ENCODE measurements around the gene ARMC7. TPM values are rescaled to one million over a fixed set of nuclear protein-coding genes. Genes with fewer than 3 reads are reported as not detected.

Gene ARMC7
- polyA plus RNA-seq (3.2 to 6.0 TPM (median 4.2 TPM) in 3 replicates), polyA minus RNA-seq (3.4 to 5.4 TPM (median 3.5 TPM) in 3 replicates)
- 1.8 TPM for polyA plus RNA-seq (2011; ENCODE audit: low read depth)
- 3.5 and 4.7 TPM in 2 replicates for polyA plus RNA-seq (2011; cell fraction: cytosol; rRNA removed)
- 8.7 and 10.6 TPM in 2 replicates for polyA plus RNA-seq (2011; cell fraction: nucleus; rRNA removed)
- 5.9 and 6.3 TPM in 2 replicates for polyA plus RNA-seq (2012; ENCODE audit: low replicate concordance)
- polyA minus RNA-seq (2011; cell fraction: cytosol; rRNA and poly(A)+ RNA removed): 4.0 TPM
- polyA minus RNA-seq (2011; cell fraction: nucleus; rRNA and poly(A)+ RNA removed): 4.2 and 5.9 TPM in 2 replicates

DNA sequence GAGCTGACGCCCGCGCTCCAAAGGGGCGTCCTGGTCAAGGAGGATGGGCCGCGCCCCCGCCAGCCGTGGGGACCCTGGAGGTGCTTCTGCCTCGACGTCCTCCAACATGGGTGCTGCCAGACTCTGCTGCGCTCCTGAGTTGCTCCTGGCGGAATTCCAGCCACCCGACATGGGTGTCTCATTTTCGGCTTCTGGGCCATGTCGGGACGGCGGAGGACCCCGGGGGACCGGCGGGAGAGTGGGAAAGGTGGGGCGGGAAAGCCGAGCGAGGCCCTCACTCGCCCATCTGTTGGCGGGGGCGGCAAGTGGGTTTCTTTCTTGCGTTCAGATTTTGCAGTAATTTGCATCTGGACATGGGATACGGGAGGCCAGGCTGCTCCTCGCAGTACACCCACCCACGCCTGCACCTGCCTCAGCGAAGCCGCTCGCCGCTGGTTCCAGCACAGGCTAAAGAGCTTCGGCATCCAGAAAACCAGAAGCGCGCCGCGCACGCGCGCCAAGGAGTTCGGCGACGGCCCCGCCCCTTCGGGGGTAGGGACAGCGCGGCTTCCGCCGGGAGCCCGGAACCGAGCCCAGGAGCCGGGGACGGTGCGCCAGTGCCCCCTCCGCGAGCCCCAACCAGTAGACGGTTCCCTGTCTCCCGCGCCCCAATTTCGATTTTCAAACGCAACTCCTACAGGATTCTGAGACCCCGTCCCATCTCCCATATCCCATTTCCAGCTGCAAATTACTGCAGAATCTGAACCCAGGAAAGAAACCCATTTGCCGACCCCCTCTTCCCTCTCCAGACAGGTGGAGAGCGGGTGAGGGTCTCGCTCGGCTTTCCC, at the start of gene ARMC7:
TSS of gene ARMC7 (plus strand) at position 563 of the 827 bp plus-strand sequence. CDS start 320 bp downstream, outside the sequence.
- H3K4me3 ChIP-seq (ENCODE audit: control insufficient read depth in 2 of 3, extremely low read depth in 1 of 3, insufficient read depth in 2 of 3, low read depth in 1 of 3, low read length in 3 of 3): peak within 1 kb of the TSS; percentile 65 to 78 (median 71)

DNA sequence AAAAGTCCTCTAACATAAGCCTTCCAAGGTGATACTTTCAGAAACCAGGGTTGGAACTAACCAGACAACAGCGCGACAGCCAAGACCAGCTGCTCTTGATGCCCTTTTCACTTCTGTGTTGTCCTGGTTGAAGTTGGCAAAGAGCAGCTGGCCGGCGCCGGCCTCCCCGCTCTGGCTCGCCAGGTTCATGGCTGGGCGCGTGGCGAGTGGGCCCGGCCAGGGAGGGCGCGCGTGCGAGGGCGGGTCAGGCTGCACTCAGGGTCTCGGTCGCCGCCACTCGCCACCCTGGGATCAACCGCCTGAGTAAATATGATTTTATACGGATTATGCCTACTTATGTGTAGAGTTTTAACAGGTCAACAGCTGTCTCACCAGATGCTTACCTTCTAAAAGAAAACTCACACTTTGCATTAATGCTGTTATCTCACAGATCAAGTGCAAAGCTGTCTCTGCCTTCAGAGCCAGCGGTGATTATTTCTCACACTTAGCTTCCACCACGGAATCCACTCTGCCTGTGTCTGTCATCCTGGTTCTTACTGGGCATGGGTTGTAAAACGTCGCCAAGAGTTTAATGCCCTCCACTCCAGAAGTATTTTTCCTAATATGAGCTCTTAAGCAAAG, 49.2 kb upstream of the ARMC7 start:
- Histone ChIP-seq H4K20me1 (ENCODE audit: control insufficient read depth, extremely low read depth, insufficient read depth, low read length) (no peaks in the 10 kb centered on the region), H3K9ac (ENCODE audit: control insufficient read depth, extremely low read depth, insufficient read depth, low read length) (no peak overlapping the region), H2AFZ (ENCODE audit: control insufficient read depth, low read length) (no peak overlapping the region), H3K4me1 (ENCODE audit: control insufficient read depth, extremely low read depth, insufficient read depth, low read length) (no peaks in the 10 kb centered on the region), H3K9me3 (ENCODE audit: control insufficient read depth, low read depth, low read length) (no peaks in the 10 kb centered on the region), H3K4me3 (ENCODE audit: control insufficient read depth in 2 of 3, extremely low read depth in 1 of 3, insufficient read depth in 2 of 3, low read depth in 1 of 3, low read length in 3 of 3) (no peak overlapping the region), H3K79me2 (ENCODE audit: control insufficient read depth, insufficient read depth, low read length) (no peaks in the 10 kb centered on the region), H3K9me1 (ENCODE audit: control insufficient read depth, extremely low read depth, insufficient read depth, low read length) (no peaks in the 10 kb centered on the region), H3K27me3 (ENCODE audit: control insufficient read depth, extremely low read depth, insufficient read depth, low read length) (no peaks in the 10 kb centered on the region), H3K27ac (ENCODE audit: control insufficient read depth, insufficient read depth, low read length) (no peak overlapping the region), H3K4me2 (ENCODE audit: control insufficient read depth, extremely low read depth, insufficient read depth, low read depth, low read length) (no peak overlapping the region), H3K36me3 (ENCODE audit: control insufficient read depth in 2 of 2, extremely low read depth in 1 of 2, insufficient read depth in 2 of 2, low read length in 2 of 2) (peaks cover 28 to 38% of the 10 kb centered on the region in 2 experiments)
- dilution Hi-C loops (cut with MboI; ENCODE audit: extremely low pct_ligation_motif_present, low sequenced_read_pairs): no loop called here
- no peak for TF ChIP-seq EZH2 (IDR thresholded peaks at IDR 0.05; ENCODE audit: low read length)
- TF ChIP-seq, protein P1, sequence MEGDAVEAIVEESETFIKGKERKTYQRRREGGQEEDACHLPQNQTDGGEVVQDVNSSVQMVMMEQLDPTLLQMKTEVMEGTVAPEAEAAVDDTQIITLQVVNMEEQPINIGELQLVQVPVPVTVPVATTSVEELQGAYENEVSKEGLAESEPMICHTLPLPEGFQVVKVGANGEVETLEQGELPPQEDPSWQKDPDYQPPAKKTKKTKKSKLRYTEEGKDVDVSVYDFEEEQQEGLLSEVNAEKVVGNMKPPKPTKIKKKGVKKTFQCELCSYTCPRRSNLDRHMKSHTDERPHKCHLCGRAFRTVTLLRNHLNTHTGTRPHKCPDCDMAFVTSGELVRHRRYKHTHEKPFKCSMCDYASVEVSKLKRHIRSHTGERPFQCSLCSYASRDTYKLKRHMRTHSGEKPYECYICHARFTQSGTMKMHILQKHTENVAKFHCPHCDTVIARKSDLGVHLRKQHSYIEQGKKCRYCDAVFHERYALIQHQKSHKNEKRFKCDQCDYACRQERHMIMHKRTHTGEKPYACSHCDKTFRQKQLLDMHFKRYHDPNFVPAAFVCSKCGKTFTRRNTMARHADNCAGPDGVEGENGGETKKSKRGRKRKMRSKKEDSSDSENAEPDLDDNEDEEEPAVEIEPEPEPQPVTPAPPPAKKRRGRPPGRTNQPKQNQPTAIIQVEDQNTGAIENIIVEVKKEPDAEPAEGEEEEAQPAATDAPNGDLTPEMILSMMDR (optimal IDR thresholded peaks at IDR 0.05 in 1 of 3, IDR thresholded peaks at IDR 0.05 in 1 of 3, conservative IDR thresholded peaks at IDR 0.05 in 1 of 3; ENCODE audit: extremely low read depth in 1 of 3, insufficient read depth in 2 of 3, low read length in 3 of 3): no peak
- DNase-seq (ENCODE audit: low read depth, low spot score) (no peak), FAIRE-seq (no peak)

More for the DNA sequence above, at the start of gene ARMC7:
- no peaks in the 10 kb centered on the region for H4K20me1 ChIP-seq (ENCODE audit: control insufficient read depth, extremely low read depth, insufficient read depth, low read length)
- H3K27me3 ChIP-seq (ENCODE audit: control insufficient read depth, extremely low read depth, insufficient read depth, low read length): no peaks in the 10 kb centered on the region
- peaks cover 0 to 1% of the 10 kb centered on the region in 2 experiments for H3K36me3 ChIP-seq (ENCODE audit: control insufficient read depth in 2 of 2, extremely low read depth in 1 of 2, insufficient read depth in 2 of 2, low read length in 2 of 2)
- FAIRE-seq (no peak), DNase-seq (ENCODE audit: low read depth, low spot score) (no peak)
- no peaks in the 10 kb centered on the region for H3K79me2 ChIP-seq (ENCODE audit: control insufficient read depth, insufficient read depth, low read length)
- H3K9me3 ChIP-seq (ENCODE audit: control insufficient read depth, low read depth, low read length): no peaks in the 10 kb centered on the region
- no peak for TF ChIP-seq EZH2 (IDR thresholded peaks at IDR 0.05; ENCODE audit: low read length)
- TF ChIP-seq, protein P1 (optimal IDR thresholded peaks at IDR 0.05 in 1 of 3, IDR thresholded peaks at IDR 0.05 in 1 of 3, conservative IDR thresholded peaks at IDR 0.05 in 1 of 3; ENCODE audit: extremely low read depth in 1 of 3, insufficient read depth in 2 of 3, low read length in 3 of 3): no peak
- no peaks in the 10 kb centered on the region for H3K9me1 ChIP-seq (ENCODE audit: control insufficient read depth, extremely low read depth, insufficient read depth, low read length)
- H3K4me2 ChIP-seq (ENCODE audit: control insufficient read depth, extremely low read depth, insufficient read depth, low read depth, low read length): peak within 1 kb of the TSS; percentile 75
- H3K27ac ChIP-seq (ENCODE audit: control insufficient read depth, insufficient read depth, low read length): no peak within 1 kb of the TSS
- H3K4me1 ChIP-seq (ENCODE audit: control insufficient read depth, extremely low read depth, insufficient read depth, low read length): peaks cover 10% of the 10 kb centered on the region
- H2AFZ ChIP-seq (ENCODE audit: control insufficient read depth, low read length): peak within 1 kb of the TSS; percentile 79
- peak within 1 kb of the TSS; percentile 65 for H3K9ac ChIP-seq (ENCODE audit: control insufficient read depth, extremely low read depth, insufficient read depth, low read length)
- dilution Hi-C loops (cut with MboI; ENCODE audit: extremely low pct_ligation_motif_present, low sequenced_read_pairs): no loop called here
